Measurements from ENCODE around the gene RPN1.

The RPN1 gene

GRCh38 chr3:128572013-128572412 is 78.6 kb downstream of the RPN1 start:
- H3K79me2 ChIP-seq, result no peaks in the 10 kb centered on the region
- no peak overlapping the region for H2AFZ ChIP-seq
- H3K4me3 ChIP-seq (ENCODE audit: low read depth, low read length), result no peak overlapping the region
- H3K27ac ChIP-seq, result no peak overlapping the region
- no peaks in the 10 kb centered on the region for H3K27me3 ChIP-seq (ENCODE audit: control insufficient read depth, insufficient read depth, low read length)
- H3K36me3 ChIP-seq (ENCODE audit: control insufficient read depth, insufficient read depth, low read length), result no peaks in the 10 kb centered on the region
- no peak overlapping the region for H3K9ac ChIP-seq
- no peak overlapping the region for H3K4me2 ChIP-seq (ENCODE audit: low read length)
- H3K9me3 ChIP-seq (ENCODE audit: control insufficient read depth, low read length), result no peaks in the 10 kb centered on the region
- TF ChIP-seq CTCF (IDR thresholded peaks at IDR 0.05), result no peak
- H3K4me1 ChIP-seq, result no peaks in the 10 kb centered on the region
